Measurements from ENCODE around the gene GZF1. TPM values are rescaled to one million over a fixed set of nuclear protein-coding genes. Genes with fewer than 3 reads are reported as not detected.

GZF1 gene
- total RNA-seq, 1 donor from 2014 or later, result 16.3 TPM

DNA sequence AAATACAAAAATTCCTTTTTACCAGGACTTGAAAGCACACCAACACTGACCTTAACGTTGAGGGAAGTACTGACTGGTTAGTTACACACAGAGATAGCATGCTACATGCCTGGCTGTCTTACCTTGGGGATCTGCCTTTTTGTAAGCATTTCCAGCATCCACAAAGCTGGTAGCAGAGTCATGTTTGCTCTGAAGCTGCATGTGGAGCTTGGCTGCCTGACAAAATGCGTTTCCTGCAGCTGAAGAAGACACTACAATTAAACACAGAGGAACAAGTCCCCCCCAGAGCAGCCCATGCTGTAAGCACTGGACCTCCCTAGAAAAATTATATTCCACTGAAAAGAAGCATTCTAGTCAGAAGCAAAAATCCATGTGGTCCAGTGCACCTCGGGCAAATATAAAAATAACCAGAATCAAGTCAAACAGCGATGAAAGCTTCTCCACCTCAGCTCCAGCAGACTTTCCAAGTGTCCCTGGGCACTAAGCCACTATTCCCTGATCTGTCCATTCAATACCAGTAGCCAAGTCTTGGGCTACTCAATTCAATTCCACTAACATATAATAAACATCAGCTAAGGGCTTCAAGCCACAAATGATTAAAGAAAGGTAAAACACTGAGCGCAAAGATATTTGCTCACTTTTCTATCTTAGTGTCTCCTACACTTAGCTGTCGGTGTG, 35.1 kb downstream of the GZF1 start:
- peaks cover 33% of the 10 kb centered on the region for H4K20me1 ChIP-seq (ENCODE audit: insufficient read depth, low read length)
- Mint-ChIP-seq H3K4me3 (ENCODE audit: unreplicated experiment) (no peak overlapping the region), H3K27ac (ENCODE audit: unreplicated experiment) (no peak overlapping the region), H3K4me1 (ENCODE audit: low read depth, unreplicated experiment) (peaks cover 9% of the 10 kb centered on the region), H3K36me3 (ENCODE audit: low read depth, unreplicated experiment) (peaks cover 16% of the 10 kb centered on the region), H3K9me3 (ENCODE audit: unreplicated experiment) (no peaks in the 10 kb centered on the region), H3K27me3 (ENCODE audit: low read depth, unreplicated experiment) (no peaks in the 10 kb centered on the region)
- TF ChIP-seq CTCF (IDR thresholded peaks at IDR 0.05; ENCODE audit: insufficient read depth, low read depth, low read length) (no peak), EZH2 (IDR thresholded peaks at IDR 0.05; ENCODE audit: insufficient read depth, low read length) (no peak)
- H3K4me3 ChIP-seq (ENCODE audit: insufficient read depth, low read depth, low read length), result no peak overlapping the region
- FAIRE-seq (no peak), DNase-seq (ENCODE audit: low read depth) (no peak)
- H3K9ac ChIP-seq (ENCODE audit: low read length), result no peak overlapping the region
- H3K27ac ChIP-seq (ENCODE audit: low read depth, low read length), result no peak overlapping the region
- peaks cover 10% of the 10 kb centered on the region for H3K36me3 ChIP-seq (ENCODE audit: insufficient read depth, low read length)
- peaks cover 10% of the 10 kb centered on the region for H3K4me1 ChIP-seq (ENCODE audit: insufficient read depth, low read length)
- H3K9me3 ChIP-seq (ENCODE audit: insufficient read depth, low read depth, low read length), result no peaks in the 10 kb centered on the region
- no peak overlapping the region for H3K4me2 ChIP-seq (ENCODE audit: low read length)
- no peaks in the 10 kb centered on the region for H3K27me3 ChIP-seq (ENCODE audit: insufficient read depth, low read length)
- peaks cover 15% of the 10 kb centered on the region for H3K79me2 ChIP-seq (ENCODE audit: insufficient read depth, low read length)
- no peak overlapping the region for H2AFZ ChIP-seq (ENCODE audit: low read depth, low read length)

DNA sequence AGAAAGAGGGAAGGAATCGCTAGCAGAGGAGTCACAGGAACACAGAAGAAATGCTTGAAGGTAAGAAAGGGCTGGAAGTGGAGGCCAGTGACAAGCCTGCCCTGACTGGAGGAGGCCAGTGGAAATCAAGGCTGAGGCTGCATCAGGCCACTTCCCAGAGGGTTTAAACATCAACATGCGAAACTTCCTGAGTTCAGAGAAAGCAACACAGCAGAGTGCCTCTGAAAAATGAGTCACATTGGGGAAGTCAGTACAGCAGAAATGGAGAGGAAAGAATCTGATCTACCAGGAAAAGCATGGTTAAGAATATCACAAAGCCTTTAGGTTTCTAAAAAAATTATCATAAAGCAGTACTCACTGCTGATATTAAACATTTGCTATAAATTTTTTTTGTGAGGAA, 36.0 kb downstream of the GZF1 start:
- H3K79me2 ChIP-seq (ENCODE audit: insufficient read depth, low read length), result peaks cover 22% of the 10 kb centered on the region
- peak; percentile 20 for DNase-seq (ENCODE audit: low read depth)
- no peak overlapping the region for H3K4me2 ChIP-seq (ENCODE audit: low read length)
- H3K27ac Mint-ChIP-seq (ENCODE audit: unreplicated experiment), result peak overlapping the region; percentile 75
- no peak for TF ChIP-seq CTCF (IDR thresholded peaks at IDR 0.05; ENCODE audit: insufficient read depth, low read depth, low read length)
- no peak for TF ChIP-seq EZH2 (IDR thresholded peaks at IDR 0.05; ENCODE audit: insufficient read depth, low read length)
- H3K27me3 ChIP-seq (ENCODE audit: insufficient read depth, low read length), result no peaks in the 10 kb centered on the region
- peaks cover 17% of the 10 kb centered on the region for H3K36me3 Mint-ChIP-seq (ENCODE audit: low read depth, unreplicated experiment)
- H3K9me3 Mint-ChIP-seq (ENCODE audit: unreplicated experiment), result no peaks in the 10 kb centered on the region
- H3K9me3 ChIP-seq (ENCODE audit: insufficient read depth, low read depth, low read length), result no peaks in the 10 kb centered on the region
- H3K27me3 Mint-ChIP-seq (ENCODE audit: low read depth, unreplicated experiment), result no peaks in the 10 kb centered on the region
- no peak overlapping the region for H3K27ac ChIP-seq (ENCODE audit: low read depth, low read length)
- H3K4me3 ChIP-seq (ENCODE audit: insufficient read depth, low read depth, low read length), result no peak overlapping the region
- H2AFZ ChIP-seq (ENCODE audit: low read depth, low read length), result no peak overlapping the region
- no peak overlapping the region for H3K4me3 Mint-ChIP-seq (ENCODE audit: unreplicated experiment)
- no peak for FAIRE-seq
- peaks cover 13% of the 10 kb centered on the region for H3K36me3 ChIP-seq (ENCODE audit: insufficient read depth, low read length)
- peaks cover 10% of the 10 kb centered on the region for H3K4me1 ChIP-seq (ENCODE audit: insufficient read depth, low read length)
- H3K9ac ChIP-seq (ENCODE audit: low read length), result no peak overlapping the region
- peaks cover 37% of the 10 kb centered on the region for H4K20me1 ChIP-seq (ENCODE audit: insufficient read depth, low read length)
- H3K4me1 Mint-ChIP-seq (ENCODE audit: low read depth, unreplicated experiment), result peaks cover 9% of the 10 kb centered on the region

DNA sequence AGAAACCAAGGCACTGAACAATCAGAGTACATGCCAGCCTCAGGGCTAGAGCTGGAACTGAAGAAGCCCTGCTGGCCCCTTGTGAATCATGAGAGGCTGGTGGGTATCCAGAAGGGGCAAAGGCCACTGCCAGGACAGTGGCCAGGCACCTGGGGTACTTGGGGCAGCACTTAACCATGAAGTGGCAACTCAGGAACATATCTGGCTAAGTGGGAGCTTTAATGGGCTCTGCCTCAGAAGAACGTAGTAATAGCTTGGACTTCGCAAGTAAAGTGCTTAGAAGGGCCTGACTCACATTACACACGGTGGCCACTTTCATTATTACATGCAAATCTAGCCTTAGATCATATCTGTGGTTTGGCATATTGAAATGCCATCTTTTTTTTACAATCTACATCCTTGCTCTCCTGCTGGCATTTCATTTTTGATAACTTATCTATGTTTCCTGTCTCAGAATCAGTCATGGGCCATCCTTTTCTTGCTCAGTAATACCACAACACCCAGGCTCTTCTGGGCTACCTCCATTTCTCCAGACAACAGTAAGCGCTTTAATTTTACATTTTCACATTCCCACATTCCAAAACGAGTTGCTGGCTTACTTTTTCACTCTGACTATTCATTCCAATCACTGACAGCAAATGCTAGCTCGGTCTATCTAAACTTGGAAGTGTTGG, 37.7 kb downstream of the GZF1 start:
- H2AFZ ChIP-seq (ENCODE audit: low read depth, low read length), result no peak overlapping the region
- H3K36me3 ChIP-seq (ENCODE audit: insufficient read depth, low read length), result peaks cover 5% of the 10 kb centered on the region
- no peaks in the 10 kb centered on the region for H3K27me3 ChIP-seq (ENCODE audit: insufficient read depth, low read length)
- Mint-ChIP-seq H3K27me3 (ENCODE audit: low read depth, unreplicated experiment) (no peaks in the 10 kb centered on the region), H3K4me1 (ENCODE audit: low read depth, unreplicated experiment) (peaks cover 16% of the 10 kb centered on the region), H3K4me3 (ENCODE audit: unreplicated experiment) (no peak overlapping the region), H3K27ac (ENCODE audit: unreplicated experiment) (no peak overlapping the region), H3K9me3 (ENCODE audit: unreplicated experiment) (no peaks in the 10 kb centered on the region), H3K36me3 (ENCODE audit: low read depth, unreplicated experiment) (peaks cover 7% of the 10 kb centered on the region)
- H3K4me3 ChIP-seq (ENCODE audit: insufficient read depth, low read depth, low read length), result no peak overlapping the region
- no peak overlapping the region for H3K9ac ChIP-seq (ENCODE audit: low read length)
- peaks cover 47% of the 10 kb centered on the region for H4K20me1 ChIP-seq (ENCODE audit: insufficient read depth, low read length)
- H3K79me2 ChIP-seq (ENCODE audit: insufficient read depth, low read length), result peaks cover 36% of the 10 kb centered on the region
- H3K27ac ChIP-seq (ENCODE audit: low read depth, low read length), result peak overlapping the region; percentile 23
- peaks cover 10% of the 10 kb centered on the region for H3K4me1 ChIP-seq (ENCODE audit: insufficient read depth, low read length)
- FAIRE-seq (no peak), DNase-seq (ENCODE audit: low read depth) (peak; percentile 84)
- no peak for TF ChIP-seq EZH2 (IDR thresholded peaks at IDR 0.05; ENCODE audit: insufficient read depth, low read length)
- TF ChIP-seq CTCF (IDR thresholded peaks at IDR 0.05; ENCODE audit: insufficient read depth, low read depth, low read length), result no peak
- H3K4me2 ChIP-seq (ENCODE audit: low read length), result peak overlapping the region; percentile 32
- H3K9me3 ChIP-seq (ENCODE audit: insufficient read depth, low read depth, low read length), result no peaks in the 10 kb centered on the region

Data from astrocyte (in vitro differentiated cells and primary cell).